ENCODE results near the gene AQP1.

Gene AQP1

GRCh38 chr7:30931161-30931928, 19.7 kb downstream of the AQP1 start:
- Histone ChIP-seq H3K4me2 (ENCODE audit: insufficient read depth, low read length, poor library complexity, severe bottlenecking) (no peak overlapping the region), H2AFZ (ENCODE audit: low read length) (no peak overlapping the region), H3K4me3 (ENCODE audit: low read length in 2 of 2) (no peak overlapping the region), H4K8ac (ENCODE audit: low read depth, low read length) (peak overlapping the region; percentile 29), H3K36me3 (replicated peaks in 1 of 2; ENCODE audit: control insufficient read depth in 2 of 2, insufficient read depth in 2 of 2, low read length in 2 of 2) (no peaks in the 10 kb centered on the region), H3K4me1 (ENCODE audit: control insufficient read depth in 2 of 2, insufficient read depth in 1 of 2, low read depth in 1 of 2, low read length in 2 of 2) (peaks cover 0 to 11% of the 10 kb centered on the region in 2 donors), H2BK15ac (ENCODE audit: low read length) (peak overlapping the region; percentile 29), H3K14ac (ENCODE audit: low read length) (no peak overlapping the region), H3K27me3 (ENCODE audit: control insufficient read depth in 3 of 3, insufficient read depth in 3 of 3, low read depth in 1 of 3, low read length in 3 of 3) (peaks cover 0 to 14% (median 0%) of the 10 kb centered on the region in 3 experiments), H3K4ac (ENCODE audit: low read length) (no peak overlapping the region), H3K9ac (ENCODE audit: low read depth, low read length, poor library complexity) (no peak overlapping the region), H3K27ac (replicated peaks; ENCODE audit: low read length) (no peak overlapping the region), H2BK120ac (ENCODE audit: low read depth, low read length) (no peak overlapping the region), H3K79me1 (ENCODE audit: low read depth, low read length) (no peaks in the 10 kb centered on the region), H3K18ac (ENCODE audit: low read length) (no peak overlapping the region), H4K91ac (ENCODE audit: low read depth, low read length, poor library complexity) (no peak overlapping the region), H3K9me3 (replicated peaks in 1 of 2; ENCODE audit: control insufficient read depth in 2 of 2, insufficient read depth in 1 of 2, low read depth in 1 of 2, low read length in 2 of 2) (peaks cover 3 to 6% of the 10 kb centered on the region in 2 donors), H2AK5ac (ENCODE audit: low read depth, low read length) (no peak overlapping the region), H2BK5ac (ENCODE audit: low read length) (no peak overlapping the region), H2BK12ac (ENCODE audit: low read length) (no peak overlapping the region), H3K23ac (ENCODE audit: low read depth, low read length, poor library complexity) (no peak overlapping the region)
- WGBS, 2 donors (ENCODE audit: extremely low coverage in 2 of 2, insufficient read length in 2 of 2, insufficient replicate concordance in 1 of 2), result no CpG with 5 or more reads among the region's 24 CpGs
- DNase-seq (ENCODE audit: low spot score), result no peak

DNA sequence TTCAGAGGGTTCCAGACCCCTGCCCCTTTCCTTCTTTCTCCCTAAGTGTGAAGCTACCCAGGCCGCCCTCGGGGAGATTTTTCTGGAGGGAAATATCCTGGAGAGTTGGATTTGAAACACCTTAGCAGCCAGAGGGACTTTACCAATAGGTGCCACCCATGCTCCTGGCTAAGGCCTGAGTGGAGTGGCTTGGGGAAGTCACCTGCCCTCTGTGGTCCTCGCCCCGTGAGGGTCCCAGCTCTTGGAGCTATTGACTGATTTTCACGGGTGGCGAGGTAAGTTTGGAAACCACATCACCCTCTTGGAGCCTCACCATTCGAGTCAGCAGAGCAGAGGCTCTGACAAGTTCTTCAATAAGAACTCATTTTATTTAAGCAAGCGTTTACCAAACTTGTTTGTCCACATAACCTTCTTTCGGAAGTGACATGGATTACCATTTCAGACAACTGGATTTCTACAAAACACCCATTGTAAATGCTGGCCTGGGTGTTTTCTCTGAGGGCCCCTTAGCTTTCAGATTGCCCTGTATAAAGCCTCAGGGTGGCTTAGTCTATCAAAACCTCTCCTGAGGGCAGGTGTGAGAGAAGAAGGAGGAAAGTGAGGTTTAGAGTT, 20.4 kb downstream of the AQP1 start:
- Histone ChIP-seq H3K9ac (ENCODE audit: low read depth, low read length, poor library complexity) (no peak overlapping the region), H3K4me1 (ENCODE audit: control insufficient read depth in 2 of 2, insufficient read depth in 1 of 2, low read depth in 1 of 2, low read length in 2 of 2) (peaks cover 0 to 11% of the 10 kb centered on the region in 2 donors), H3K27ac (replicated peaks; ENCODE audit: low read length) (no peak overlapping the region), H2BK15ac (ENCODE audit: low read length) (peak overlapping the region; percentile 29), H3K79me1 (ENCODE audit: low read depth, low read length) (no peaks in the 10 kb centered on the region), H2AK5ac (ENCODE audit: low read depth, low read length) (no peak overlapping the region), H3K9me3 (replicated peaks in 1 of 2; ENCODE audit: control insufficient read depth in 2 of 2, insufficient read depth in 1 of 2, low read depth in 1 of 2, low read length in 2 of 2) (peaks cover under 1 to 3% of the 10 kb centered on the region in 2 donors), H3K36me3 (replicated peaks in 1 of 2; ENCODE audit: control insufficient read depth in 2 of 2, insufficient read depth in 2 of 2, low read length in 2 of 2) (no peaks in the 10 kb centered on the region), H4K91ac (ENCODE audit: low read depth, low read length, poor library complexity) (no peak overlapping the region), H3K4me2 (ENCODE audit: insufficient read depth, low read length, poor library complexity, severe bottlenecking) (no peak overlapping the region), H3K23ac (ENCODE audit: low read depth, low read length, poor library complexity) (no peak overlapping the region), H2AFZ (ENCODE audit: low read length) (no peak overlapping the region), H3K18ac (ENCODE audit: low read length) (no peak overlapping the region), H3K4ac (ENCODE audit: low read length) (no peak overlapping the region), H2BK120ac (ENCODE audit: low read depth, low read length) (no peak overlapping the region), H3K27me3 (ENCODE audit: control insufficient read depth in 3 of 3, insufficient read depth in 3 of 3, low read depth in 1 of 3, low read length in 3 of 3) (peaks cover 0 to 14% (median 0%) of the 10 kb centered on the region in 3 experiments), H2BK5ac (ENCODE audit: low read length) (no peak overlapping the region), H4K8ac (ENCODE audit: low read depth, low read length) (no peak overlapping the region), H3K14ac (ENCODE audit: low read length) (no peak overlapping the region), H3K4me3 (ENCODE audit: low read length in 2 of 2) (no peak overlapping the region), H2BK12ac (ENCODE audit: low read length) (peak overlapping the region; percentile 30)
- DNase-seq (ENCODE audit: low spot score), result no peak
- no CpG with 5 or more reads among the region's 9 CpGs for WGBS, 2 donors (ENCODE audit: extremely low coverage in 2 of 2, insufficient read length in 2 of 2, insufficient replicate concordance in 1 of 2)

DNA sequence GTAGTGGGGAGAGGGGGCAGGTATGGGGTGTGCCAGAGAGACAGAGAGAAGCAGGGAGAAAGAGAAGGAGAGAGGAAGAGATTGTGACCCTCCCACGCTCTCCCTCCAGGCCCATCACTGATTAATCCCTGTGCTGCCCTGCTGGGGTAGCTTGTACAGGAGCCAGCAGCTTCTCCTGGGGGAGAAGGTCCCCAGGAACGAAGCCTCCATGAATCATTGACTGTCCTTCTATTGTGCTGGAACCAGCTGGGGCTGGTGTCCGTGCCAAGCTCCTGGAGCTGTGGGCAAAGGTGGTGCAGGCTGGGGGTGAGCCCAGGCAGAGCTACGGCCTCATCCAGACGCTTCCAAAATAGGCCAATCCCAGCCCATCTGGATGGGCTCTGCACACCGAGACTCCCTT, 20.9 kb downstream of the AQP1 start:
- no peaks in the 10 kb centered on the region for H3K9me3 ChIP-seq (replicated peaks in 1 of 2; ENCODE audit: control insufficient read depth in 2 of 2, insufficient read depth in 1 of 2, low read depth in 1 of 2, low read length in 2 of 2)
- peak overlapping the region; percentile 82 for H4K91ac ChIP-seq (ENCODE audit: low read depth, low read length, poor library complexity)
- WGBS, 2 donors (ENCODE audit: extremely low coverage in 2 of 2, insufficient read length in 2 of 2, insufficient replicate concordance in 1 of 2), result no CpG with 5 or more reads among the region's 6 CpGs
- H3K4me1 ChIP-seq (ENCODE audit: control insufficient read depth in 2 of 2, insufficient read depth in 1 of 2, low read depth in 1 of 2, low read length in 2 of 2), result peaks cover 0 to 11% of the 10 kb centered on the region in 2 donors
- H2BK120ac ChIP-seq (ENCODE audit: low read depth, low read length), result peak overlapping the region; percentile 30
- peak overlapping the region; percentile 30 for H2BK12ac ChIP-seq (ENCODE audit: low read length)
- peak overlapping the region; percentile 74 for H3K18ac ChIP-seq (ENCODE audit: low read length)
- no peak overlapping the region for H3K14ac ChIP-seq (ENCODE audit: low read length)
- H3K36me3 ChIP-seq (replicated peaks in 1 of 2; ENCODE audit: control insufficient read depth in 2 of 2, insufficient read depth in 2 of 2, low read length in 2 of 2), result no peaks in the 10 kb centered on the region
- no peak overlapping the region for H3K4me2 ChIP-seq (ENCODE audit: insufficient read depth, low read length, poor library complexity, severe bottlenecking)
- no peak overlapping the region for H3K27ac ChIP-seq (replicated peaks; ENCODE audit: low read length)
- DNase-seq (ENCODE audit: low spot score), result no peak
- H3K23ac ChIP-seq (ENCODE audit: low read depth, low read length, poor library complexity), result no peak overlapping the region
- H3K4me3 ChIP-seq (ENCODE audit: low read length in 2 of 2), result no peak overlapping the region
- H2AFZ ChIP-seq (ENCODE audit: low read length), result no peak overlapping the region
- H2BK5ac ChIP-seq (ENCODE audit: low read length), result peak overlapping the region; percentile 43
- peak overlapping the region; percentile 38 for H2BK15ac ChIP-seq (ENCODE audit: low read length)
- H4K8ac ChIP-seq (ENCODE audit: low read depth, low read length), result peak overlapping the region; percentile 70
- H3K79me1 ChIP-seq (ENCODE audit: low read depth, low read length), result no peaks in the 10 kb centered on the region
- peaks cover 0 to 14% (median 0%) of the 10 kb centered on the region in 3 experiments for H3K27me3 ChIP-seq (ENCODE audit: control insufficient read depth in 3 of 3, insufficient read depth in 3 of 3, low read depth in 1 of 3, low read length in 3 of 3)
- peak overlapping the region; percentile 69 for H2AK5ac ChIP-seq (ENCODE audit: low read depth, low read length)
- no peak overlapping the region for H3K4ac ChIP-seq (ENCODE audit: low read length)
- no peak overlapping the region for H3K9ac ChIP-seq (ENCODE audit: low read depth, low read length, poor library complexity)

All from neuronal stem cell (in vitro differentiated cells).